ENCODE results near the gene USP31. TPM values are rescaled to one million over a fixed set of nuclear protein-coding genes. Genes with fewer than 3 reads are reported as not detected.

USP31 gene
- total RNA-seq, 2 donors from 2014 or later, result 24.0 to 31.1 TPM

DNA sequence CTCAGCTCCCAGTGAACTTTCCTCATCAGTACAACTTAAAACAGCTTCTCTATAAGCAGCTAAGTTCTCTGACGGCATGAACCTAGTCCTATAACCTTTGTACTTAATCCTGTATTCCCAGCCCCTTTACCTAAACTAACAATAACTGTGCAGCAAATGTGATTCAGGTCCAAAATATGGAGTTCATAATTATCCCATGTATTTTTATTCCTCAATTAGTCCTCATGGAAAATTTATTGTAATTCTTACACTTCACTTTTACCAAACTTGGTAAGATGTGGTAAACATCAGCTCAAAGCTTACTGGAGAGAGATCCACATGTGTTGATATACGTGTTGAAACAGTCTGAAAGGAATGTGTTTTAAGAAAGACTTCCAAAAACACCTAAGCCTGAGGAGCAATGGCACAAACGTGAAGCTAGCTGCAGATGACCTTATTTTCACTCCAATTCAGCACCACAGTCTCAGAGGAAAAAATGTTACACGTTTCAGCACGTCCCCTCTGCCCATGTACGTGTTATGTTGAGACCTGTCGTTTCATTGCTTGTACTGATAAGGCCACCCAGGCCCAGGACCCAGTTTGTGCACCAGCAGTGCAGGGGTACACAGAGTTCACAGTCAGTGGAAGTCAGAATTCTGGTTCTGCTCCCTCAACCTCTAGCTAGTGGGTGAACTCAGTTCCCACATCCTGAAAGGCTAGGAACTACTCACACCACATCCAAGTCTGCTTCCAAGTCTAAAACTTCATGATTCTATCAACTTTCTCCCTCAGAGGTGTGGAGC lies 7.1 kb downstream of the USP31 start:
- intact Hi-C loops (cut with DNase I), result loop anchor here in 1 of 2 donors (5.0 kb wide), 1 partner anchor 70 kb away; no protein-coding TSS in a partner anchor
- peak; percentile 55 to 62 for ATAC-seq
- DNase-seq, result no peak

DNA sequence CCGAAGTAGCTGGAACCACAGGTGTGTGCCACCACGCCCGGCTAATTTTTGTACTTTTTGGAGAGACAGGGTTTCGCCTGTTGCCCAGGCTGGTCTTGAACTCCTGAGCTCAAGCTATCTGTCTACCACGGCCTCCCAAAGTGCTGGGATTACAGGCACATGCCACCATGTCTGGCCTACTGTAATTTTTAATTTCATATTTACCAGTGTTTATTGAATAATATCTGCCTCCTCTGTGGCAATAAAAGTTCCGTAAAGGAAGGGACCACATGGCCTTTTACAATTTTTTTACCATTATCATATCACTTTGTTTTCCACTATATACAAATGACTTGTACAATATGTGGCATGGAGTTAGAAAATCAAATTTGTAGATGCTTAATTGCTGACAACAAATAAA lies 7.8 kb downstream of the USP31 start:
- intact Hi-C loops (cut with DNase I), result loop anchor here in 1 of 2 donors (5.0 kb wide), 1 partner anchor 69 kb away; no protein-coding TSS in a partner anchor
- ATAC-seq, result no peak
- DNase-seq, result no peak

DNA sequence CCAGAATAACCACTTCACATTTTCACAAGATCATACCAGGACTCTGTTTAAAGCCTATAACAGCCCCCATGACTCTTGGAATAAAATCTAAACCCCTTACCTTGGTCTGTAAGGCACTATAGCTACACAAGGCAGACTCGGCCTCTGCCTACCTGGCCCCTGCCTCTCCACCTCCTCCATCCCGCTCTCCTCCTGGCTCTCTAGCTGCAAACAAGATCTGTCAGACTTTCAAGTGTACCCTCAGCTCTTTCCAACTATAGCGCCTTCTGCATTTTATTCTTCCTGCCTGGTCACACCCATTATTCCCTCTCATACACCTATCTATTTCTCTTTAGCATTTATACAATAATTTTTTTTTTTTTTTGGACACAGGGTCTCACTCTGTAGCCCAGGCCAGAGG lies 8.2 kb downstream of the USP31 start:
- ATAC-seq, result peak; percentile 23 to 28
- intact Hi-C loops (cut with DNase I), result loop anchor here in 1 of 2 donors (5.0 kb wide), 1 partner anchor 69 kb away; no protein-coding TSS in a partner anchor
- no peak for DNase-seq

DNA sequence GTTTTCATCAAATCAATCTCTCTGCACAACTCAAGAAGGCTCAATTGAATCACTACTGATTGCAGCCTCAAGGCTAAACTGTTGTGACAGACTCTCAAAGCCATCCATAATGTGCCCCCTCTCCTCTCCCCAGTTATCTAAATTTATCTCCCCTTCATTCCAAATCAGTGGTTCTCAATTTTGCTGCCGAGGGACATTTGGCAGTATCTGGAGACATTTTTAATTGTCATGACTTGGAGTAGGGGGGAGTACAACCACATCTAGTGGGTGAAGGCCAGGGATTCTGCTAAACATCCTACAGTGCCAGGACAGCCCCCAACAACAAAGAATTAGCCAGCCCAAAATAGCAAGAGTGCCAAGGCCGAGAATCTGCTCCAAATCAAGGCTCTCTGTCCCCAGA lies 9.1 kb downstream of the USP31 start:
- DNase-seq (no peak), ATAC-seq (no peak)

DNA sequence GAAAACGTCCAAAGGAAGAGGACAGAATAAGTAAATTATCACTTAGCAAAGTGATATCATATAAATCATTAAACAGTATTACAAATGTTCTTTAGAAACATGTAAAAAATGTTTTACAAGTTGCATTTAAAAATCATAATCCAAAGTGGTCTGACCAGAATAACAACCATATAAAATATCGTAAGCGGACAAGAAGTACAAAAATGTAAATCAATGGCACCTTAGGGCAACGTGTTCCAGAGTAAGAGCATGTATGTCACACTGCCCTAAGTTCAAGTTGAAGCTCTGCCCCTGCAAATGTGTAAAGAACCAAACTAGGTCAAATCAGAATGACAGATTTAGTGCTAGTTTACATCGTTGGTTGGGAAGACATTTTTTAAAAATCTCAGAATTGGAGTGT lies 11.4 kb downstream of the USP31 start:
- ATAC-seq, result no peak
- intact Hi-C loops (cut with DNase I), result loop anchor here in 1 of 2 donors (2.0 kb wide), 1 partner anchor 57 kb away; no protein-coding TSS in a partner anchor
- no peak for DNase-seq

More for the DNA sequence above, 9.1 kb downstream of the USP31 start:
- intact Hi-C loops (cut with DNase I), result loop anchor here in 1 of 2 donors (5.0 kb wide), 1 partner anchor 68 kb away; no protein-coding TSS in a partner anchor

DNA sequence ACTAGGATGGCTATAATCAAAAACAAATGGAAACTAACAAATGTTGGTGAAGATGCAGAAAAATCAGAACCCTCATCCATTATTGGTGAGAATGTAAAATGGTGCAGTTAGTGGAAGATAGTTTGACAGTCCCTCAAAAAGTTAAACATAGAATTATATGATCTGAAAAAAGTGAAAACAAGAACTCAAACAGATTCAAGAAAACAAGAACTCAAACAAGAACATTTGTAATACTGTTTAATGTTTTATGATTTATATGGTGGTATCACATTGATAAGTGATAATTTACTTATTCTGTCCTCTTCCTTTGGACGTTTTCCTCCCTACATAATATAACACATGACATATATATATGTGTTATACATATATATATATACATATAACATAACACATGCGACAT lies 12.0 kb downstream of the USP31 start:
- DNase-seq, result no peak
- no peak for ATAC-seq
- intact Hi-C loops (cut with DNase I), result no loop called here

DNA sequence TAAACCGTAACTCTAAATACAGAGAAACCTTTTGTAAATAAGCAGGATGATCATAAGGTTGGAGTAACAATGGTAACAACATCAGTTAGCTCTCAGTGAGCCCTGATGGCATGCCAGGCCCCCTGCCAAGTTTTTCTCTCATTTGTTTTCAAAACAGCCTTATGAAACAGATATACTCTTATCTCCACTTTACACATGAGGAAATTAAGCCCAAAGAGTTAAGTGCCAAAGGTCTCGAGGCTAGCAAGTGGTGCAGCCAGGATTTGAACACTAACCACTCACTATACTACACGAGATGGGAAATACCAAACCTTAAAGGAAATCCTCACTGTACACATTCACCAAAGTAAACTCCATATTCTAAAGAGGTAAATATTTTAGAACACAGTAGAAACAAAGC lies 15.0 kb downstream of the USP31 start:
- intact Hi-C loops (cut with DNase I), result no loop called here
- peak; percentile 51 to 77 for ATAC-seq

DNA sequence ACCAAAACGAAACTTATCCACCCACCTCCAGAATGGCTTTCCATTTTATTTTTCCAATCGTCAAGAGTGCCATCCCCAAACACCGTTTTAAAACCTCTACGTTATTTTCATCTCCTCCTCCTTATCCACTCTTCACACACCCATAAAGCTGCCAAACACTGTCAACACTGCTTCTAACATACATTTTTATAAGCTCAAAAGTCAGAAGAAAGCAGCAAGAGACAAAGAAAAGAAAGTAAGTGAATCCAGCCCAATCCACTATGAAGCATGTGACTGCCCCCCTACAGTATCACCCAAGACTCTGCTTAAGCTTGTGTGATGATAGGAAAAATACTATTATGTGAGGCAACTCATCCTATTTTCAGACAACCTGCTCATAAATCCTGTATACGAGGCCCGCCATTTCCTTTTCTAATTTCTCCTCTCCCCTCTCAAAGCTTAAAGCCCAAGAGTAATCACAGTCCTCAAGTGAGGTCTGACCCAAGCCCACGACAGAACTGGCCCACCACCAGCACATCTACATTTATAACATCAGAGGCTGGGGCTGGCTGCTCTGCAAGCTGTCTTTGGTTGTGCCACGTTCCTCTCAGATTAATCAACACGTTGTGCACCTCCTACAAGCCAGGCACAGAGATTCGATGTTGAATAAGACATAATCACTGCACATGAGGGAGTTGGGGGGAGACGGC lies 16.3 kb downstream of the USP31 start:
- DNase-seq (peak; percentile 54), ATAC-seq (peak; percentile 82 to 89)
- intact Hi-C loops (cut with DNase I), result no loop called here

More for the DNA sequence above, 15.0 kb downstream of the USP31 start:
- peak; percentile 77 for DNase-seq

DNA sequence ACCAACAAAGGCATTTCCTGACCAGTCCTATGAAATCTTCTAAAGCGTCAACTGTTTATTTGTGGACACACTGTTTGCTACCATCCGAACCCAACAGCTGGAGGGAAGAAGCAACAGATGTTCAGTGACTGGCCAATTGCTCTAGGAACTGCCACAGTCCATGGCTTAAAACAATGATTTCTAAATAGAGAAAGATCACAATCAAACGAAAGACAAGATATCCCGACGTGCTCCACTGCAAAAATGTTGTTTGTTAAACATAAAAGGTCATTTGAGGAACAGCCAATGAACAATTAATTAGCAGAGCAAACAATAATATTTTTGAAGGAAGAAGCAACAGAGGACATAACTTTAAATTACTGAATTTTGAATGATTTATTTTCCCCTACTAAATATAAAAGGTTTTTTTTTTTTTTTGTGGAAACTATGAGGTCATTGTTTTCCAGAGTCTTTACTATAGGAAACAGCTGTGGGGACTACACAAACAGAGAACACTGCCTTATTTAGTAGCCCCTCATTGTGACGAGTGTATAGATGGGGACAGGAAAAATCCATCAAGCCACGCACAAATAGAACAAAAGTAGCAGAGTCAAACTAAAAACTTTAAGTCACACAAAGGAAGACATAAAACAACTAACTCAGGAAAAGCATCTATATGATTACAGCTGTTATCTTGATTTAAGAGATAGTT lies 17.2 kb downstream of the USP31 start:
- intact Hi-C loops (cut with DNase I), result no loop called here
- DNase-seq (no peak), ATAC-seq (peak; percentile 35 to 52)

DNA sequence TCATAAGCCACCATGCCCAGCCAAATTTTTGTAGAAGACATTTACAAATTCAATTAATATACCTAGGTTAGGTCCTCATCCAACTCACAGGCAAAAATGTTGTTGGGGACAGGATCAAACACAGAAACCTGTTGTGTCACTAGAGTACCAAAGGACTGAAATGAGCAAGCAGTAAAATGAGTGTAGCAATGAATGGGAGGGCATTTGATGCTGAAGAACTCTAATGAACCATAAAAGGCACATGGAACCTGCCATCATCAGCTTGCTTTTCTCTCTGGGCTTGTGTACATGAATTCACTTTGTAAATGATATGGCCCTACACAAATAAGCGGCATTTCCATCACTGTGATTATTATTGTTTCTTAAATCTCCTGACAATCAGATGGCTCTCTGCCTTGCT lies 17.8 kb downstream of the USP31 start:
- no peak for DNase-seq
- intact Hi-C loops (cut with DNase I), result no loop called here

DNA sequence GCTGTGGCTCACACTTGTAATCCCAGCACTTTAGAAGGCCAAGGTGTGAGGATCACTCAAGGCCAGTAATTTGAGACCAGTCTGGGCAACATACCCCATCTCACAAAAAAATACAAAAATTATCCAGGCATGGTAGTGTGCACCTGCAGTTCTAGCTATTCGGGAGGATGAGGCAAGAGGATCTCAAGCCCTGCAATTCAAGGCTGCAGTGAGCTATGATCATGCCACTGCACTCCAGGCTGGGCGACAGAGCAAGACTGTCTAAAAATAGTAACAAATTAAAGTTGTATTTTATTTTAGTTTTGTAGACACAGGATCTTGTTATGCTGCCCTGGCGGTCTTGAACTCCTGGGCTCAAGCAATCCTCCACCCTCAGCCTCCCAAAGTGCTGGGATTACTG lies 18.2 kb downstream of the USP31 start:
- no peak for DNase-seq
- no peak for ATAC-seq
- intact Hi-C loops (cut with DNase I), result no loop called here

More for the DNA sequence above, 17.8 kb downstream of the USP31 start:
- ATAC-seq, result no peak

DNA sequence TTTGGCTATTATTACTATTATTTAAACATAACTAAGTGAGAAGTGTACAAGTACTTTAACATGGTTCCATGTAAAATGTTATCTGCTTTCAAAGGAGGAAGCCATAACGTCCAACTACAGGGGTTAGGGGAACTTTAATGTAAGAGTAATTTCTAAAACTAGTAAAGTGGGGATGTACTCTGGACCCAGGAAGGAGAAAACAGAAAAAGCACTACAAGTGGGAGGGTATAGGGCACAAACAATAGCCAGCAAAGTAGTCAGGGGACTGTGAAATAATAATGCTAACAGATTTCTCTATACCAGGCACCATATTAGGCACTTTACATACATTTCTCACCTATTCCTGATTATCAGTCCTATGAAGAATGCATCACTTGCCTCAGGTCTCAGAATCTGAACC lies 19.6 kb downstream of the USP31 start:
- intact Hi-C loops (cut with DNase I), result no loop called here
- DNase-seq (no peak), ATAC-seq (no peak)

DNA sequence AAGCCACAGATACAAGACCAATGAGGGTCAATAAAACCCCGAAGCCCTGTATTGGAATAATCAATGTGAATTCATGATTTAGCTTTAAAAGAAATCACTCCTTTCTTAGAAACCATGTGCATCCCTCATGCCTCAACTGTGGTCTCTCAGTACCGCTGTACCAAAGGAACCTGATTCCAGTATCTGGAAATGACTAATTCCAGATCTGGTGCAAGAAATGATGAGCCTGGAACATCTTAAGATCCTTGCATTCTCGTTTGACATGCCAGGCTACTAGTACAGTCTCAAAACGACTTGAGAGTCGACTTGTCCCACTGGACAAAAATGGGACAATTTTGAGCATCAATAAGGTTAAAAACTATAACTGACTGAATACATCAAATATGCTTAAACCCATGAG lies 21.2 kb downstream of the USP31 start:
- DNase-seq (no peak), ATAC-seq (no peak)
- intact Hi-C loops (cut with DNase I), result no loop called here

DNA sequence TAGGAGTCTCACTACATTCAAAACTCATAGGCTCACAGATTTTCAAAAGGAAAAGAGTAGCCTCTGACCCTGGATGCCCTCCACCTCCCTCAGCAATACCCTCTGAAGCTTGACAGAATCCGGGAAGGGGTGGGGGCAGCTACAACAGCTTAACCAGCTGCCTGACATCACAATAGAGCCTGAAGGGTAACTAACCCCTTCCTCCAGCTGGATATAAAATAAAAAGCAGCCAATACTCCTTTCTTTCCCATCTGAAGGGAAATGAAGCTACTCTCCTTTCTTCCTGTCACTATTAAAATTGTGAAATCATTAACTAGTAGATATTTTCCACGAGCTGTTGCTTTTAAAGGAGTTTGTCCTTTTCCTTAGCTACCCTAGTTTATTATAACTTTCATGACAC lies 24.0 kb downstream of the USP31 start:
- DNase-seq (no peak), ATAC-seq (peak in 1 of 2 donors; percentile 27)
- intact Hi-C loops (cut with DNase I), result no loop called here

DNA sequence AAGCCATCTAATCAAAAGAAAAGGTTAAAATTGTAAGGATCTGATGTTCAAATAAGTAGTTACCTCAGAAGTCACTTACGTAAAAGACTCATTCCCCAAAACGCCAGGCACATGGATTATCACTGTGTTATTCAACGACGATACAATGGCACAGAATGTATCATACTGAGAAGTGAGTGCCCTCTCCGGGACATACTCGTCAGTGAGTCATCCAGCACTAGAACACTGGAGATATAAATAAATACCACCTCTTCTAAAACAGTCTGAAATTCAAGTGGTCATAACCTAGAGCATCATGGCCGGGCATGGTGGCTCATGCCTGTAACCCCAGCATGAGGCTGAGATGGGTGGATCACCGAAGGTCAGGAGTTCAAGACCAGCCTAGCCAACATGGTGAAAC lies 24.9 kb downstream of the USP31 start:
- no peak for DNase-seq
- peak; percentile 91 to 93 for ATAC-seq
- intact Hi-C loops (cut with DNase I), result no loop called here

DNA sequence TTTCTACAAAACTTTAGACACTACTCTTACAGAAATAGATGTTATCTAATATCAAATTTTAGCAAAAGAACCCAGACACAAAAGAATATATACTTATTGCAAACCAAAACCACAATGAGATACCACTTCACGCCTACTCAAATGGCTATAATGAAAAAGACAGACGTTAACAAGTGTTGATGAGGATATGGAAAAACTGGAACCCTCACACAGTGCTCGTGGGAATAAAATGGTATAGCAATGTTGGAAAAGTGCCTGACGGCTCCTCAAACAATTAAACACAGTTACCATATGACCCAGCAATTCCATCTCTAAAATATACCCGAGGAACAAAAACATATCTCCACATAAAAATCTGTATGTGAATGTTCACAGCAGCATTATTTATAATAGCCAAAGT lies 27.1 kb downstream of the USP31 start:
- intact Hi-C loops (cut with DNase I), result no loop called here
- no peak for DNase-seq
- ATAC-seq, result no peak

DNA sequence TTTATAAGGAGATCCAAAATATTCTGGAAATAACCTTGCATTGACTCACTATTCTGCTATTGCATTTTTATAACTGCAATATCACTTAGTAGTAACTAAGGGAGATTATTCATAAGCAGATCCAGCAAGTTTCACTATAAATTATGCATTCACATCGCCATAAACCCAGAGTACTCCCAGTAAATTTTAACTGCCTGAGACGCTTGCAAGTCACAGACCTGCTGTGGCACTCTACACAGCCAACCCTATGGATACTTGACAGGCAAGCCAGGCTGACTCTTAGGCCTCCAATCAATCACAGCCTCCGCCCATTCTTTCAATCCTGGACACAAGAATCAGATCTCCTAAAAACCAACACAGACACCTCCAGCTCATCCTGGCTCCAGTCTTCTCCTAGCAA lies 28.2 kb downstream of the USP31 start:
- intact Hi-C loops (cut with DNase I), result no loop called here

DNA sequence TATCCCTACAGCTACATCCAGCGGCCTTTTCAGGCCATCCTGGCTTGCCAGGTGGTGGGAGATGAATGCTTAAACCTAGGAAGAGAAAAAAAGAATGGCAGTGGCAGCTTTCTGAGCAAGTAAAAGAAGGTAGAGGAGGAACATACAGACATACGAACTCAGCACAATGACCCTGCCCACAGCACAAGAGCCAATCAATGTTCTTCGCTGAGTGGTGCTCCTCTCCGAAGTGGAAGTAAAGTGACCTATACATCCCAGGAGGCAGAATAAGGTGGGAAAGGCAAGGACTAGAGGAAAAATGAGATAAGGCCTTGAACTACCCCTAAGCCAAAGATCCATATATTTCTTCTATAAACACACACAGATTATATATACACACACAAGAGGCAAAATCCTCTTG lies 28.7 kb downstream of the USP31 start:
- DNase-seq (no peak), ATAC-seq (no peak)
- intact Hi-C loops (cut with DNase I), result no loop called here

More for the DNA sequence above, 28.2 kb downstream of the USP31 start:
- ATAC-seq (peak in 1 of 2 donors; percentile 9), DNase-seq (no peak)

DNA sequence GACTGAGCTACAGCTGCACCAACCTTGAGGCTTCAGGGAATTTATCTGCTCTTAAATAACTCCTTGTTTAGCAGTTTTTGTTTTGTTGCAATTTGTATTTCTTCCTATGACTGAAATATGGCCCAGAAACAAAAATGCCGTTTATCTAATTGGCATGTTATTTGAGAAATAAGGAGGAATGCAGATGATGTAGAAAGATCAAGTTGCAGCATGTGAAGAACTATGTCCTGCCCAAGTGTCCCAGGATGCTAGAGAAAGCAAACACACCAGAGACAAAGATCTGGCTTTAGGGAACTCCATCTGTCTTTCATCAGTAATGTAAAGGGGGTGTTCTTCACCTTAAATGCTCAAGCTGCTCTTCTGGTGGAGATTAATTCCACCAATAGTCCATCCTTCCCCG lies 29.7 kb downstream of the USP31 start:
- ATAC-seq (no peak), DNase-seq (no peak)
- intact Hi-C loops (cut with DNase I), result no loop called here

Data from left cardiac atrium (tissue), 4 donors.